Mesothelial cell of epicardium (in vitro differentiated cells): Measurements from ENCODE around the gene EHMT1. TPM values are rescaled to one million over a fixed set of nuclear protein-coding genes. Genes with fewer than 3 reads are reported as not detected.
A peak's percentile ranks its signal among the peaks of the same experiment; 100 is the strongest.

Experiments
- DNase-seq, 2 experiments: peaks; one replicate each; pipeline ENCODE4 v3.0.0; 2021; ENCODE audit warnings: low spot score in 2 of 2; ENCODE audit not compliant: unreplicated experiment in 2 of 2
- H3K27ac Mint-ChIP-seq: 2 replicates; pipeline ENCODE4 v1.8.0; 2021; ENCODE audit warnings: mixed read lengths
- H3K27me3 Mint-ChIP-seq: 2 replicates; pipeline ENCODE4 v1.8.0; 2021; ENCODE audit warnings: low read depth, mixed read lengths
- H3K36me3 Mint-ChIP-seq: 2 replicates; pipeline ENCODE4 v1.8.0; 2021; ENCODE audit warnings: mixed read lengths
- H3K4me1 Mint-ChIP-seq: 2 replicates; pipeline ENCODE4 v1.8.0; 2021; ENCODE audit warnings: mixed read lengths
- H3K4me3 Mint-ChIP-seq: 2 replicates; pipeline ENCODE4 v1.8.0; 2021; ENCODE audit warnings: mild to moderate bottlenecking, moderate library complexity, mixed read lengths
- H3K9me3 Mint-ChIP-seq: 2 replicates; pipeline ENCODE4 v1.8.0; 2021; ENCODE audit warnings: mixed read lengths
- total RNA-seq: library from RNA; stranded (reverse); gene quantifications from 3 replicates; pipeline ENCODE4 v1.2.1, GENCODE V29; 2021
- TF ChIP-seq, protein P1 (sequence below): fragments of 200-600 bp; sonication (generic); IDR thresholded peaks from one replicate; pipeline ENCODE4 v1.5.0; 2021; ENCODE audit warnings: antibody characterized with exemption; ENCODE audit not compliant: unreplicated experiment

Gene EHMT1
- total RNA-seq, 1 donor from 2014 or later, result 147 TPM

DNA sequence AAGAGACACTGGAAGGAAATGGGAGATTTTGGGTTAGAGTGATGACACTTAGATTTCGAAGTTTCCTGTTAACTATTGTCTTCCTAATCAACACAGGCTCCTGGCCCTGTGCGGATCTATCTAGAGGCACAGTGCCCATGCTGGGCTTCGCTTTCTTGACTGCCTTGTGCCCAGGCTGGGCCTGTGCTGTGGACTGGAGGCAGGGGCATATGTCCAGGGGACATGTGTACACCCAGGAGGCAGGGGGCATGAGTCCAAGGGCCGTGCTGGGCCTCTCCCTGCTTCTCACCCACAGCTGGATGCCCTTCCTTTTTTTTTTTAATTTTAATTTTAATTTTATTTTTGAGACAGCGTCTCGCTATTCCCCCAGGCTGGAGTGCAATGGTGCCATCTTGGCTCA lies 37.6 kb downstream of the EHMT1 start:
- no peaks in the 10 kb centered on the region for H3K9me3 Mint-ChIP-seq
- no peaks in the 10 kb centered on the region for H3K27me3 Mint-ChIP-seq
- no peak overlapping the region for H3K27ac Mint-ChIP-seq
- TF ChIP-seq, protein P1, sequence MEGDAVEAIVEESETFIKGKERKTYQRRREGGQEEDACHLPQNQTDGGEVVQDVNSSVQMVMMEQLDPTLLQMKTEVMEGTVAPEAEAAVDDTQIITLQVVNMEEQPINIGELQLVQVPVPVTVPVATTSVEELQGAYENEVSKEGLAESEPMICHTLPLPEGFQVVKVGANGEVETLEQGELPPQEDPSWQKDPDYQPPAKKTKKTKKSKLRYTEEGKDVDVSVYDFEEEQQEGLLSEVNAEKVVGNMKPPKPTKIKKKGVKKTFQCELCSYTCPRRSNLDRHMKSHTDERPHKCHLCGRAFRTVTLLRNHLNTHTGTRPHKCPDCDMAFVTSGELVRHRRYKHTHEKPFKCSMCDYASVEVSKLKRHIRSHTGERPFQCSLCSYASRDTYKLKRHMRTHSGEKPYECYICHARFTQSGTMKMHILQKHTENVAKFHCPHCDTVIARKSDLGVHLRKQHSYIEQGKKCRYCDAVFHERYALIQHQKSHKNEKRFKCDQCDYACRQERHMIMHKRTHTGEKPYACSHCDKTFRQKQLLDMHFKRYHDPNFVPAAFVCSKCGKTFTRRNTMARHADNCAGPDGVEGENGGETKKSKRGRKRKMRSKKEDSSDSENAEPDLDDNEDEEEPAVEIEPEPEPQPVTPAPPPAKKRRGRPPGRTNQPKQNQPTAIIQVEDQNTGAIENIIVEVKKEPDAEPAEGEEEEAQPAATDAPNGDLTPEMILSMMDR, result no peak
- H3K4me3 Mint-ChIP-seq, result no peak overlapping the region
- H3K4me1 Mint-ChIP-seq, result peaks cover 3% of the 10 kb centered on the region
- H3K36me3 Mint-ChIP-seq, result peaks cover 9% of the 10 kb centered on the region
- DNase-seq, result no peak

DNA sequence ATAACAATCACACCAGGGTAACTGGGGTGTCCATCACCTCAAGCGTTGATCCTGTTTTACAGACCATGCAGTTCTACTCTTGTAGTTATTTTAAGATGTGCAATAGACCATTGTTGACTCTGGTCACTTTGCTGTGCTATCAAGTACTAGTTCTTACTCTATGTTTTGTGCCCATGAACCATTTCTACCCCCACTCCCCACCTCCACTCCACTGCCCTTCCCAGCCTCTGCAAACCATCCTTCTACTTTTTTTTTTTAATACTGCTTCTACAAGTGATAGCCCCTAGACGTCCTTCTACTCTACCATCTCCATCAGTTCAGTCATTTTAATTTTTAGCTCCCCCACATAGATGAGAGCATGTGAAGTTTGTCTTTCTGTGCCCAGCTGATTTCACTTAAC lies 38.8 kb downstream of the EHMT1 start:
- Mint-ChIP-seq H3K9me3 (no peaks in the 10 kb centered on the region), H3K36me3 (peaks cover 4% of the 10 kb centered on the region), H3K27ac (no peak overlapping the region), H3K27me3 (no peaks in the 10 kb centered on the region), H3K4me1 (peaks cover 3% of the 10 kb centered on the region), H3K4me3 (no peak overlapping the region)
- TF ChIP-seq, protein P1, result no peak
- no peak for DNase-seq

DNA sequence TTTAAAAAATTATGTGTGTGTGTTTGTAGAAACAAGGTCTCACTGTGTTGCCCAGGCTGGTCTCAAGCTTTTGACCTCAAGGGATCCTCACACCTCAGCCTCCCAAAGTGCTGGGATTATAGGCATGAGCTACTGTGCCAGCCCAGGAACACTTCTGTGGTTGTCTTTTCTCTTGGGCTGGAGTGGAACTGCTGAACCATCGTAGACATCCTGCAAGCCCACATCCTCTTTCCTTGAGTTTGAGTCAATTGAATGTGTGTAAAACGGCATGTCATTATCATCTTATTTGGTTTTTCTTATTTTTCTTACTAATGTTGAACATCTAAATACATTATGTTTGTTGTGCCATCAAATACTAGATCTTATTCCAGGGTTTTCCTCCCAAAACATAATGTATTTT lies 40.0 kb downstream of the EHMT1 start:
- no peak for DNase-seq
- Mint-ChIP-seq H3K36me3 (peaks cover 3% of the 10 kb centered on the region), H3K9me3 (no peaks in the 10 kb centered on the region), H3K4me1 (peaks cover 3% of the 10 kb centered on the region), H3K4me3 (no peak overlapping the region), H3K27me3 (no peaks in the 10 kb centered on the region), H3K27ac (no peak overlapping the region)
- TF ChIP-seq, protein P1, result no peak

DNA sequence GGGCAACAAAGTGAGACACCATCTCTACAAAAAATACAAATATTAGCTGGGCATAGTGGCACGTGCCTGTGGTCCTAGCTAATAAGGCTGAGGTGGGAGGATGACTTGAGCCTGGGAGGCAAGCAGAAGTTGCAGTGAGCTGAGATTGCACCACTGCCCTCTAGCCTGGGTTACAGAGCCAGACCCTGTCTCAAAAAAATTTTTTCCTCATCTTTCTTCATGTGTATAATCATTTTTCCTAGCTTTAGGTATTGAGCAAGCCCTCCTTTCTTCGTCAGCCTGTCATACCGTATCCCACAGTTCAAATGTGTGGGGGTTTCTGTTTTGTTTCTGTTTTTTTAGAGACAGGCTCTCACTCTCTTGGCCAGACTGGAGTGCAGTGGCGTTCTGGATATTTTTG lies 41.3 kb downstream of the EHMT1 start:
- no peaks in the 10 kb centered on the region for H3K9me3 Mint-ChIP-seq
- no peak for DNase-seq
- TF ChIP-seq, protein P1, result no peak
- peaks cover 10% of the 10 kb centered on the region for H3K4me1 Mint-ChIP-seq
- no peaks in the 10 kb centered on the region for H3K27me3 Mint-ChIP-seq
- H3K4me3 Mint-ChIP-seq, result no peak overlapping the region
- H3K27ac Mint-ChIP-seq, result peak overlapping the region; percentile 17
- no peaks in the 10 kb centered on the region for H3K36me3 Mint-ChIP-seq

DNA sequence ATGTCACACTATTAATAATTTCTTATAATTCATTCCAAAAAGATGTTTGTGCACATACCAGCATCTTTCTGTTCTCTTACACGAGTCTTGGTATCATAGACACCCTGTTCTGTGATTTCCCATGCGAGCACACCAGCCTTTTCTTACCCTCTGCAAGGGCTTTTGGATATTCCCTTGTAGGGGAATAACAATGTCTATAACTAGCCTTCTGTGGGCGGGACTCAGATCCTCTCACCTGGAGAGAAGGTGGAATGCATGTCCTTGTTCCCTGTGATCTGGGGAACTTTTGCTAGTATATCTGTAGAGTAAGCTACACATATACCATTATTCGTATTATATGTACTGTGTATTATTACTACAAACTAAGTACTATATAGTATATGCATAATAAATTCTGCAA lies 44.8 kb downstream of the EHMT1 start:
- TF ChIP-seq, protein P1, result no peak
- no peak for DNase-seq
- Mint-ChIP-seq H3K4me1 (peaks cover 33% of the 10 kb centered on the region), H3K27me3 (no peaks in the 10 kb centered on the region), H3K27ac (no peak overlapping the region), H3K9me3 (no peaks in the 10 kb centered on the region), H3K36me3 (peaks cover 3% of the 10 kb centered on the region), H3K4me3 (no peak overlapping the region)

DNA sequence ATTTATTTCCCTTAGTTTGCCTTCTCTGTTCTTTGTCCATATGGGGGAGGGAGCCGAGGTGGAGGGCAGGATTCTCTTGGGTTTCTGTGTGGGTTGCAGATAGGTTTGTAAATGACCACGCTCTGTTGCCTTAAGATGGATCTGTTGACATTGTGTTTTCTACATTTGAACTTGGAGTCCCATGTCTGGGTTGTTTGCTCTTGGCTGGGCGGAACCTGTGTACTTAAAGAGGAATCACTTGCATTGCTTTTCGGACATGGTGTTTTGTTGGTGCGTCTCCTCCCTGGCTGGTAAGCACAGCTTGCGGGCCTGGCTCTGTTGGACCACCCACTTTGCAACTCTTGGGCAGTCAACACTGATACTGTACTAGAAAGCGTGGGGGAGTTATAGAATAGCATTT lies 45.9 kb downstream of the EHMT1 start:
- Mint-ChIP-seq H3K4me1 (peaks cover 33% of the 10 kb centered on the region), H3K4me3 (no peak overlapping the region), H3K36me3 (peaks cover 11% of the 10 kb centered on the region), H3K9me3 (no peaks in the 10 kb centered on the region), H3K27me3 (no peaks in the 10 kb centered on the region), H3K27ac (peak overlapping the region; percentile 78)
- TF ChIP-seq, protein P1, result no peak
- DNase-seq, result no peak
